GM12891 (cell line): ENCODE data around the gene TPTE. TPM values are rescaled to one million over a fixed set of nuclear protein-coding genes. Genes with fewer than 3 reads are reported as not detected.
"Not testable (repeated sequence)": the region's sequence is repeated elsewhere in the genome, so short reads cannot be mapped to it uniquely, and the experiment has no call there.

Source experiments
- DNase-seq: peaks from one replicate; pipeline ENCODE4 v3.0.0; 2011; ENCODE audit warnings: low spot score; ENCODE audit not compliant: insufficient read length
- FAIRE-seq: peaks from 2 replicates; lab custom pipeline; 2011; peaks lifted over from hg19 to GRCh38; lab: Jason Lieb, UNC
- PAX5 ChIP-seq: IDR thresholded peaks from 2 replicates; pipeline ENCODE4 v1.6.1; 2011; ENCODE audit warnings: low read length, moderate library complexity, mild to moderate bottlenecking; ENCODE audit not compliant: insufficient read depth, severe bottlenecking
- POLR2A ChIP-seq: IDR thresholded peaks from 2 replicates; pipeline ENCODE4 v1.6.1; 2011; ENCODE audit warnings: low read depth, low read length, control low read depth
- POLR2AphosphoS5 ChIP-seq: IDR thresholded peaks from 2 replicates; pipeline ENCODE4 v1.6.1; 2011; ENCODE audit warnings: low read depth, low read length, control low read depth
- POU2F2 ChIP-seq: IDR thresholded peaks from 2 replicates; pipeline ENCODE4 v1.6.1; 2011; ENCODE audit warnings: low read depth, mild to moderate bottlenecking, control low read depth, low read length, moderate library complexity
- SPI1 ChIP-seq: IDR thresholded peaks from 2 replicates; pipeline ENCODE4 v1.6.1; 2011; ENCODE audit warnings: low read depth, low read length, control low read depth
- TAF1 ChIP-seq: IDR thresholded peaks from 2 replicates; pipeline ENCODE4 v1.6.1; 2011; ENCODE audit warnings: low read depth, low read length, control low read depth
- polyA plus RNA-seq: library from polyadenylated mRNA; unstranded; fragments of >200 nt; gene quantifications from one replicate; pipeline ENCODE4 v1.2.1, GENCODE V29; 2012; ENCODE audit warnings: low read depth, missing spikeins, inconsistent platforms; ENCODE audit not compliant: missing spikeins

TPTE gene
- polyA plus RNA-seq: not detected

GRCh38 chr21:10521091-10521598 lies at the start of gene TPTE:
Gene TPTE, plus strand, starts transcription at chr21:10521583. Its CDS starts 17,141 bp downstream, at chr21:10538724.
- no peak for FAIRE-seq
- DNase-seq: no peak
- TF ChIP-seq TAF1: no peak
- TF ChIP-seq POU2F2: no peak
- no peak for TF ChIP-seq PAX5
- TF ChIP-seq POLR2A: no peak
- TF ChIP-seq POLR2AphosphoS5: no peak
- no peak for TF ChIP-seq SPI1

- DNase-seq, FAIRE-seq: not testable (repeated sequence)
Observed at GRCh38 chr21:10471999-10472398, 49.4 kb upstream of the TPTE start.

- FAIRE-seq, DNase-seq: not testable (repeated sequence)
Observed at GRCh38 chr21:10477794-10478193, 43.6 kb upstream of the TPTE start.

GRCh38 chr21:10479875-10480274 lies 41.5 kb upstream of the TPTE start:
- not testable (repeated sequence) for FAIRE-seq, DNase-seq

- FAIRE-seq, DNase-seq: not testable (repeated sequence)
Observed at GRCh38 chr21:10484864-10485263, 36.5 kb upstream of the TPTE start.

- FAIRE-seq, DNase-seq: not testable (repeated sequence)
Observed at GRCh38 chr21:10490453-10490852, 30.9 kb upstream of the TPTE start.

GRCh38 chr21:10511116-10511515 lies 10.3 kb upstream of the TPTE start:
- DNase-seq (no peak), FAIRE-seq (no peak)
- TF ChIP-seq POLR2AphosphoS5: no peak
- no peak for TF ChIP-seq TAF1
- TF ChIP-seq POU2F2: no peak
- no peak for TF ChIP-seq PAX5
- no peak for TF ChIP-seq POLR2A
- TF ChIP-seq SPI1: no peak

GRCh38 chr21:10516889-10517288 lies 4.5 kb upstream of the TPTE start:
- DNase-seq, FAIRE-seq: not testable (repeated sequence)

- not testable (repeated sequence) for DNase-seq, FAIRE-seq
Observed at GRCh38 chr21:10517904-10518303, 3.5 kb upstream of the TPTE start.

GRCh38 chr21:10521835-10522500 lies 585 bp downstream of the TPTE start:
- FAIRE-seq, DNase-seq: not testable (repeated sequence)

GRCh38 chr21:10539956-10540355 lies 18.6 kb downstream of the TPTE start:
- no peak for TF ChIP-seq POLR2AphosphoS5
- TF ChIP-seq SPI1: no peak
- TF ChIP-seq PAX5: no peak
- TF ChIP-seq POLR2A: no peak
- no peak for TF ChIP-seq TAF1
- TF ChIP-seq POU2F2: no peak
- DNase-seq: no peak
- no peak for FAIRE-seq

GRCh38 chr21:10544376-10544775 lies 23.0 kb downstream of the TPTE start:
- FAIRE-seq, DNase-seq: not testable (repeated sequence)

- not testable (repeated sequence) for DNase-seq, FAIRE-seq
Observed at GRCh38 chr21:10547868-10548267, 26.5 kb downstream of the TPTE start.

- FAIRE-seq, DNase-seq: not testable (repeated sequence)
Observed at GRCh38 chr21:10548331-10548954, 27.1 kb downstream of the TPTE start.

GRCh38 chr21:10570803-10571202 lies 49.4 kb downstream of the TPTE start:
- not testable (repeated sequence) for FAIRE-seq

GRCh38 chr21:10574531-10575310 lies 53.3 kb downstream of the TPTE start:
- not testable (repeated sequence) for FAIRE-seq, DNase-seq

More at GRCh38 chr21:10570803-10571202, 49.4 kb downstream of the TPTE start:
- not testable (repeated sequence) for DNase-seq
